Measurements from ENCODE around the gene USB1. TPM values are rescaled to one million over a fixed set of nuclear protein-coding genes. Genes with fewer than 3 reads are reported as not detected.

Gene USB1
- total RNA-seq, 2 experiments from 2014 or later: 30.6 to 32.3 TPM

- intact Hi-C loops (cut with micrococcal nuclease): no loop called here
- CTCF ChIA-PET: interaction anchor here (1.5 kb wide), 1 partner anchor 11 kb away, joined by 4 read pairs; no protein-coding TSS in a partner anchor
- H3K36me3 Mint-ChIP-seq (ENCODE audit: low read depth): no peaks in the 10 kb centered on the region
- no peak for DNase-seq
- no peaks in the 10 kb centered on the region for H3K27me3 Mint-ChIP-seq (ENCODE audit: low read depth)
- H3K4me1 Mint-ChIP-seq (ENCODE audit: low read depth): peaks cover 9% of the 10 kb centered on the region
- H3K9me3 Mint-ChIP-seq: no peaks in the 10 kb centered on the region
- no peak overlapping the region for H3K4me3 Mint-ChIP-seq
- H3K27ac Mint-ChIP-seq: peak overlapping the region; percentile 47
These were observed 12.3 kb upstream of the USB1 start for GRCh38 chr16:57988929-57989328.

GRCh38 chr16:57991551-57992059 is 9.6 kb upstream of the USB1 start:
- Mint-ChIP-seq H3K4me1 (ENCODE audit: low read depth) (peaks cover 6% of the 10 kb centered on the region), H3K36me3 (ENCODE audit: low read depth) (no peaks in the 10 kb centered on the region), H3K4me3 (no peak overlapping the region), H3K27me3 (ENCODE audit: low read depth) (no peaks in the 10 kb centered on the region), H3K27ac (no peak overlapping the region), H3K9me3 (no peaks in the 10 kb centered on the region)
- no peak for DNase-seq
- intact Hi-C loops (cut with micrococcal nuclease): no loop called here
- CTCF ChIA-PET: no interaction called here

- intact Hi-C loops (cut with micrococcal nuclease): no loop called here
- Mint-ChIP-seq H3K27me3 (ENCODE audit: low read depth) (no peaks in the 10 kb centered on the region), H3K27ac (no peak overlapping the region), H3K9me3 (no peaks in the 10 kb centered on the region), H3K4me1 (ENCODE audit: low read depth) (peaks cover 7% of the 10 kb centered on the region), H3K36me3 (ENCODE audit: low read depth) (no peaks in the 10 kb centered on the region), H3K4me3 (no peak overlapping the region)
- CTCF ChIA-PET: no interaction called here
- no peak for DNase-seq
These were observed 9.1 kb upstream of the USB1 start for GRCh38 chr16:57992084-57992483.

- CTCF ChIA-PET: no interaction called here
- intact Hi-C loops (cut with micrococcal nuclease): no loop called here
- Mint-ChIP-seq H3K4me3 (no peak overlapping the region), H3K9me3 (no peaks in the 10 kb centered on the region), H3K36me3 (ENCODE audit: low read depth) (no peaks in the 10 kb centered on the region), H3K27me3 (ENCODE audit: low read depth) (no peaks in the 10 kb centered on the region), H3K4me1 (ENCODE audit: low read depth) (peaks cover 21% of the 10 kb centered on the region), H3K27ac (no peak overlapping the region)
- no peak for DNase-seq
These were observed 7.8 kb upstream of the USB1 start for GRCh38 chr16:57993438-57993837.

- no peak overlapping the region for H3K27ac Mint-ChIP-seq
- H3K4me3 Mint-ChIP-seq: no peak overlapping the region
- no peaks in the 10 kb centered on the region for H3K27me3 Mint-ChIP-seq (ENCODE audit: low read depth)
- H3K4me1 Mint-ChIP-seq (ENCODE audit: low read depth): peaks cover 25% of the 10 kb centered on the region
- intact Hi-C loops (cut with micrococcal nuclease): no loop called here
- CTCF ChIA-PET: no interaction called here
- no peak for DNase-seq
- H3K36me3 Mint-ChIP-seq (ENCODE audit: low read depth): no peaks in the 10 kb centered on the region
- no peaks in the 10 kb centered on the region for H3K9me3 Mint-ChIP-seq
These were observed 7.3 kb upstream of the USB1 start for GRCh38 chr16:57993897-57994296.

- no peak overlapping the region for H3K27ac Mint-ChIP-seq
- H3K4me1 Mint-ChIP-seq (ENCODE audit: low read depth): peaks cover 30% of the 10 kb centered on the region
- CTCF ChIA-PET: no interaction called here
- H3K27me3 Mint-ChIP-seq (ENCODE audit: low read depth): no peaks in the 10 kb centered on the region
- intact Hi-C loops (cut with micrococcal nuclease): no loop called here
- H3K9me3 Mint-ChIP-seq: no peaks in the 10 kb centered on the region
- DNase-seq: no peak
- H3K36me3 Mint-ChIP-seq (ENCODE audit: low read depth): no peaks in the 10 kb centered on the region
- H3K4me3 Mint-ChIP-seq: no peak overlapping the region
These were observed 6.8 kb upstream of the USB1 start for GRCh38 chr16:57994361-57994760.

GRCh38 chr16:57994778-57995177 is 6.4 kb upstream of the USB1 start:
- Mint-ChIP-seq H3K4me3 (no peak overlapping the region), H3K27me3 (ENCODE audit: low read depth) (no peaks in the 10 kb centered on the region), H3K9me3 (no peaks in the 10 kb centered on the region), H3K27ac (no peak overlapping the region), H3K36me3 (ENCODE audit: low read depth) (no peaks in the 10 kb centered on the region), H3K4me1 (ENCODE audit: low read depth) (peaks cover 34% of the 10 kb centered on the region)
- intact Hi-C loops (cut with micrococcal nuclease): no loop called here
- CTCF ChIA-PET: no interaction called here
- peak; percentile 54 for DNase-seq

GRCh38 chr16:57995721-57996405 is 5.3 kb upstream of the USB1 start:
- no peak overlapping the region for H3K4me3 Mint-ChIP-seq
- no peak for DNase-seq
- peak overlapping the region; percentile 30 for H3K27ac Mint-ChIP-seq
- CTCF ChIA-PET: no interaction called here
- H3K9me3 Mint-ChIP-seq: no peaks in the 10 kb centered on the region
- no peaks in the 10 kb centered on the region for H3K36me3 Mint-ChIP-seq (ENCODE audit: low read depth)
- H3K27me3 Mint-ChIP-seq (ENCODE audit: low read depth): no peaks in the 10 kb centered on the region
- intact Hi-C loops (cut with micrococcal nuclease): no loop called here
- H3K4me1 Mint-ChIP-seq (ENCODE audit: low read depth): peaks cover 34% of the 10 kb centered on the region

- Mint-ChIP-seq H3K27ac (no peak overlapping the region), H3K4me1 (ENCODE audit: low read depth) (peaks cover 36% of the 10 kb centered on the region), H3K27me3 (ENCODE audit: low read depth) (no peaks in the 10 kb centered on the region), H3K4me3 (no peak overlapping the region), H3K36me3 (ENCODE audit: low read depth) (no peaks in the 10 kb centered on the region), H3K9me3 (no peaks in the 10 kb centered on the region)
- no peak for DNase-seq
- CTCF ChIA-PET: no interaction called here
- intact Hi-C loops (cut with micrococcal nuclease): no loop called here
These were observed 4.6 kb upstream of the USB1 start for GRCh38 chr16:57996406-57997175.

- H3K4me1 Mint-ChIP-seq (ENCODE audit: low read depth): peaks cover 41% of the 10 kb centered on the region
- no peaks in the 10 kb centered on the region for H3K27me3 Mint-ChIP-seq (ENCODE audit: low read depth)
- CTCF ChIA-PET: interaction anchor here (3.8 kb wide), 1 partner anchor 98 kb away, joined by 30 read pairs; no protein-coding TSS in a partner anchor
- DNase-seq: no peak
- no peak overlapping the region for H3K27ac Mint-ChIP-seq
- H3K4me3 Mint-ChIP-seq: no peak overlapping the region
- no peaks in the 10 kb centered on the region for H3K9me3 Mint-ChIP-seq
- intact Hi-C loops (cut with micrococcal nuclease): no loop called here
- H3K36me3 Mint-ChIP-seq (ENCODE audit: low read depth): no peaks in the 10 kb centered on the region
These were observed 4.1 kb upstream of the USB1 start for GRCh38 chr16:57997176-57997527.

- DNase-seq: no peak
- no peak overlapping the region for H3K27ac Mint-ChIP-seq
- peaks cover 47% of the 10 kb centered on the region for H3K4me1 Mint-ChIP-seq (ENCODE audit: low read depth)
- no peaks in the 10 kb centered on the region for H3K36me3 Mint-ChIP-seq (ENCODE audit: low read depth)
- intact Hi-C loops (cut with micrococcal nuclease): no loop called here
- H3K9me3 Mint-ChIP-seq: no peaks in the 10 kb centered on the region
- no peaks in the 10 kb centered on the region for H3K27me3 Mint-ChIP-seq (ENCODE audit: low read depth)
- CTCF ChIA-PET: interaction anchor here (1.0 to 3.8 kb wide), 2 partner anchors 18 to 98 kb away, joined by 3 to 30 read pairs; no protein-coding TSS in a partner anchor
- H3K4me3 Mint-ChIP-seq: no peak overlapping the region
These were observed 3.5 kb upstream of the USB1 start for GRCh38 chr16:57997528-57998265.

GRCh38 chr16:57998486-57998885 is 2.7 kb upstream of the USB1 start:
- intact Hi-C loops (cut with micrococcal nuclease): no loop called here
- peak; percentile 78 for DNase-seq
- Mint-ChIP-seq H3K36me3 (ENCODE audit: low read depth) (no peaks in the 10 kb centered on the region), H3K4me3 (peak overlapping the region; percentile 74), H3K27ac (peak overlapping the region; percentile 66), H3K9me3 (no peaks in the 10 kb centered on the region), H3K27me3 (ENCODE audit: low read depth) (no peaks in the 10 kb centered on the region), H3K4me1 (ENCODE audit: low read depth) (peaks cover 52% of the 10 kb centered on the region)
- CTCF ChIA-PET: interaction anchor here (0.6 to 3.8 kb wide), 5 partner anchors 18 to 349 kb away, joined by 3 to 30 read pairs (median 3); no protein-coding TSS in a partner anchor

Data from activated naive CD4-positive, alpha-beta T cell treated with anti-CD3 and anti-CD28 coated beads for 36 hours (primary cell).